GM12878 (cell line): ENCODE measurements around the gene RSF1. TPM values are rescaled to one million over a fixed set of nuclear protein-coding genes. Genes with fewer than 3 reads are reported as not detected.

Experiments
- ASH2L ChIP-seq: fragments of 300-600, 200-600 bp; sonication (generic); IDR thresholded peaks from 2 replicates; pipeline ENCODE4 v1.6.1; 2017; ENCODE audit warnings: low read depth, mild to moderate bottlenecking, borderline replicate concordance
- ATF7 ChIP-seq: fragments of 450-650 bp; IDR thresholded peaks from 2 replicates; pipeline ENCODE4 v1.6.1; 2016; ENCODE audit warnings: low read depth, mild to moderate bottlenecking
- CBX3 ChIP-seq: fragments of 200-600 bp; sonication (generic); IDR thresholded peaks from 2 replicates; pipeline ENCODE4 v1.6.1; 2016; ENCODE audit warnings: low read depth, borderline replicate concordance
- CEBPB ChIP-seq, 2 experiments: fragments of 150-350 bp in 1 of 2; IDR thresholded peaks; 2 replicates each; pipeline ENCODE4 v1.6.1; 2012 to 2014; ENCODE audit warnings: low read depth in 2 of 2, low read length in 2 of 2, borderline replicate concordance in 1 of 2, inconsistent platforms in 1 of 2
- CHD2 ChIP-seq: IDR thresholded peaks from 2 replicates; pipeline ENCODE4 v1.6.1; 2011; ENCODE audit warnings: low read depth, low read length, improper control_type of control experiment, borderline replicate concordance
- CREB1 ChIP-seq: IDR thresholded peaks from 2 replicates; pipeline ENCODE4 v1.6.1; 2012; ENCODE audit warnings: low read depth, mild to moderate bottlenecking, inconsistent platforms
- EGR1 ChIP-seq, 2 experiments: IDR thresholded peaks; 1 replicate in 1 of 2; 2 replicates in 1 of 2; pipeline ENCODE4 v1.6.1; 2011 to 2012; ENCODE audit warnings: low read depth in 2 of 2, low read length in 2 of 2, borderline replicate concordance in 1 of 2, mild to moderate bottlenecking in 1 of 2, moderate library complexity in 1 of 2
- GABPA ChIP-seq: IDR thresholded peaks from 2 replicates; pipeline ENCODE4 v1.6.1; 2014; ENCODE audit warnings: antibody characterized with exemption, low read depth, mild to moderate bottlenecking, inconsistent platforms
- IKZF1 ChIP-seq: fragments of 450-650 bp; conservative IDR thresholded peaks from 2 replicates; pipeline ENCODE4 v1.6.1; 2017; ENCODE audit warnings: antibody characterized with exemption, mild to moderate bottlenecking
- IRF4 ChIP-seq: IDR thresholded peaks from 2 replicates; pipeline ENCODE4 v1.6.1; 2011; ENCODE audit warnings: low read depth, low read length
- MTA2 ChIP-seq: fragments of 450-650 bp; IDR thresholded peaks from 2 replicates; pipeline ENCODE4 v1.6.1; 2016; ENCODE audit warnings: low read depth, mild to moderate bottlenecking, moderate library complexity
- MYB ChIP-seq: fragments of 150-350 bp; IDR thresholded peaks from 2 replicates; pipeline ENCODE4 v1.6.1; 2014; ENCODE audit warnings: mild to moderate bottlenecking, low read depth, low read length, borderline replicate concordance
- MYC ChIP-seq: IDR thresholded peaks from 2 replicates; pipeline ENCODE4 v1.6.1; 2011; ENCODE audit warnings: mild to moderate bottlenecking, low read length, moderate library complexity, inconsistent platforms; ENCODE audit not compliant: insufficient read depth, insufficient replicate concordance, insufficient read length, severe bottlenecking
- NR2C2 ChIP-seq: IDR thresholded peaks from 2 replicates; pipeline ENCODE4 v1.6.1; 2011; ENCODE audit warnings: borderline replicate concordance, low read depth; ENCODE audit not compliant: control insufficient read depth, insufficient read length
- POLR2AphosphoS2 ChIP-seq: IDR thresholded peaks from 2 replicates; pipeline ENCODE4 v1.6.1; 2011; ENCODE audit warnings: low read depth, mild to moderate bottlenecking, low read length, improper control_type of control experiment, moderate library complexity
- RCOR1 ChIP-seq: conservative IDR thresholded peaks from 2 replicates; pipeline ENCODE4 v1.6.1; 2012; ENCODE audit warnings: low read depth, low read length, improper control_type of control experiment
- SMAD5 ChIP-seq: IDR thresholded peaks from 2 replicates; pipeline ENCODE4 v1.6.1; 2016; ENCODE audit warnings: antibody characterized with exemption, low read depth
- SP1 ChIP-seq: IDR thresholded peaks from one replicate; pipeline ENCODE4 v1.6.1; 2011; ENCODE audit warnings: low read depth, low read length
- SREBF2 ChIP-seq: IDR thresholded peaks from 2 replicates; pipeline ENCODE4 v1.6.1; 2012; ENCODE audit warnings: mild to moderate bottlenecking, low read length
- polyA plus RNA-seq, 11 experiments: library from polyadenylated mRNA; depleted of rRNA in 4 of 11; unstranded in 6 of 11; stranded (reverse) in 5 of 11; fragments of >200 nt; fragmentation: Nextera tagmentation in 4 of 11; fragmentation: Illumina TruSeq in 1 of 11; extraction: Ambion mirVana in 4 of 11; extraction: Trizol in 1 of 11; gene quantifications; 1 replicate in 1 of 11; 2 replicates in 10 of 11; pipeline versions ENCODE4 v1.2.1 to v1.2.3, GENCODE V29; 2011 to 2016; ENCODE audit warnings: inconsistent platforms in 2 of 11, missing spikeins in 2 of 11, low read depth in 1 of 11
- total RNA-seq, 4 experiments: library from RNA; depleted of rRNA in 3 of 4; stranded (reverse); fragments of >200 nt in 3 of 4; fragmentation: Illumina TruSeq in 1 of 4; extraction: Trizol in 1 of 4; gene quantifications; 2 replicates each; pipeline versions ENCODE4 v1.2.1 to v1.2.3, GENCODE V29; 2013 to 2021
- TF ChIP-seq, protein P1 (sequence below), 3 experiments: IDR thresholded peaks in 2 of 3; conservative IDR thresholded peaks in 1 of 3; 2 replicates each; pipeline ENCODE4 v1.5.1; 2011; ENCODE audit warnings: low read depth in 3 of 3, low read length in 3 of 3, mild to moderate bottlenecking in 3 of 3, control low read depth in 2 of 3, moderate library complexity in 2 of 3, inconsistent platforms in 1 of 3, mixed read lengths in 1 of 3; ENCODE audit not compliant: control insufficient read depth in 2 of 3, insufficient read depth in 1 of 3; ENCODE audit errors: extremely low read depth in 1 of 3
- TF ChIP-seq, protein P2 (sequence below): fragments of 450-650 bp; IDR thresholded peaks from 2 replicates; pipeline ENCODE4 v1.6.1; 2017; ENCODE audit warnings: low read depth, mild to moderate bottlenecking, moderate library complexity
- TF ChIP-seq, protein P3 (sequence below): fragments of 450-650 bp; IDR thresholded peaks from 2 replicates; pipeline ENCODE4 v1.6.1; 2018; ENCODE audit warnings: mild to moderate bottlenecking, low read depth, moderate library complexity; ENCODE audit not compliant: partially characterized antibody

The RSF1 gene
- total and polyA plus RNA-seq, 10 of the 15 experiments (the other 5 are each of a cell fraction or from before 2014, with no cell fraction given): 9.0 to 45.3 (median 30.0) TPM

DNA sequence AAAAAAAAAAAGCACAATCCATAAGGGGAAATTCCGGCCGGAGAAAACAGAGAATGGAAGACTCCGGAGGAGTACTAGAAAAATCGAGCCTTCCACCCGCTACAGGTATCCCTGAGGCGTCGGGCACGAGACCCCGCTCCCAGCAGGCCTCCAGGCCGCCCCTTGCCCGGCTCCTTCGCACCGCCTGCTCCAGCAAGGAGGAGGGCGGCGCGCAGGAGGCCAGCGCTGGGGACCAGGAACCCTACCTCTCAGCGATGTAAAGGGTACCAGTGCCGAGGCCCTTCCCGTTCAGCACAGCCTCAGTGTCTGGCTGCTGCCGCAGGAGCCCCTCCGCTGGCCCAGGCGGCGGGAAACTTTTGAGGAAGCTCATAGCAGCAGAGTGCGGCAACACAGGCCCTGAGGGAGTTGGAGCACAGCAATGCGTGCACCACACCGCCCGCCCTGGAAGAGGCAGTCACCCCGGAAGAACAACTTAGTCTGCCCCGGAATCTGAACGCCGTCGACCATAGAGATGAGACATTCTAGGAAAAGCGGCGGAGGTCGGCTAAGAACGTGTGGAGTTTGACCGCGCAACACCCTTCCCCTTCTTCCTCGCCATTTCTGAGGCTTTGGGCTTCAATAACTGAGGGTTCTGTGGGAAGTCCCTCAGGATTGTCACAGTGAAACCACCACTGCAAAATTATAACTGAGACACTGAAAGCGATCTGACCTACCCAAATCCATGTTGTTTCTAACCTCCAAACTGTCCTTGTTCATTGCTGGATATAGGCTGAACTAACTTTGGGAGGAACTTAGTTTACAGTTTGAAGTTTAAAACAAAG lies 183.0 kb downstream of the RSF1 start, which contains the start of gene CLNS1A (continued):
- TF ChIP-seq CHD2 (peak; percentile 56), MTA2 (peak; percentile 89), SP1 (peak; percentile 50), CREB1 (peak; percentile 71), RCOR1 (no peak), NR2C2 (peak; percentile 92), CBX3 (no peak), ASH2L (no peak), CEBPB (IDR thresholded peaks at IDR 0.05; ENCODE audit: borderline replicate concordance in 1 of 2, low read depth in 2 of 2, low read length in 2 of 2) (no peak), POLR2AphosphoS2 (peak; percentile 62; the same call in 1 of the 2 replicates), IKZF1 (peak; percentile 93), EGR1 (IDR thresholded peaks at IDR 0.05; ENCODE audit: borderline replicate concordance in 1 of 2, low read depth in 2 of 2, low read length in 2 of 2) (peak in 1 of 2 experiments; percentile 64; a peak in 1 of 3 replicates), GABPA (peak; percentile 99), MYC (peak; percentile 70), MYB (no peak), IRF4 (no peak), ATF7 (peak; percentile 51; the same call in 1 of the 2 replicates), SMAD5 (peak; percentile 89; the same call in 1 of the 2 replicates), SREBF2 (peak; percentile 58; the same call in 1 of the 2 replicates)
- TF ChIP-seq, protein P1, sequence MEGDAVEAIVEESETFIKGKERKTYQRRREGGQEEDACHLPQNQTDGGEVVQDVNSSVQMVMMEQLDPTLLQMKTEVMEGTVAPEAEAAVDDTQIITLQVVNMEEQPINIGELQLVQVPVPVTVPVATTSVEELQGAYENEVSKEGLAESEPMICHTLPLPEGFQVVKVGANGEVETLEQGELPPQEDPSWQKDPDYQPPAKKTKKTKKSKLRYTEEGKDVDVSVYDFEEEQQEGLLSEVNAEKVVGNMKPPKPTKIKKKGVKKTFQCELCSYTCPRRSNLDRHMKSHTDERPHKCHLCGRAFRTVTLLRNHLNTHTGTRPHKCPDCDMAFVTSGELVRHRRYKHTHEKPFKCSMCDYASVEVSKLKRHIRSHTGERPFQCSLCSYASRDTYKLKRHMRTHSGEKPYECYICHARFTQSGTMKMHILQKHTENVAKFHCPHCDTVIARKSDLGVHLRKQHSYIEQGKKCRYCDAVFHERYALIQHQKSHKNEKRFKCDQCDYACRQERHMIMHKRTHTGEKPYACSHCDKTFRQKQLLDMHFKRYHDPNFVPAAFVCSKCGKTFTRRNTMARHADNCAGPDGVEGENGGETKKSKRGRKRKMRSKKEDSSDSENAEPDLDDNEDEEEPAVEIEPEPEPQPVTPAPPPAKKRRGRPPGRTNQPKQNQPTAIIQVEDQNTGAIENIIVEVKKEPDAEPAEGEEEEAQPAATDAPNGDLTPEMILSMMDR (IDR thresholded peaks at IDR 0.05 in 2 of 3, conservative IDR thresholded peaks at IDR 0.05 in 1 of 3; ENCODE audit: control insufficient read depth in 2 of 3, extremely low read depth in 1 of 3, insufficient read depth in 1 of 3, low read depth in 3 of 3, low read length in 3 of 3): no peak
- TF ChIP-seq, protein P2, sequence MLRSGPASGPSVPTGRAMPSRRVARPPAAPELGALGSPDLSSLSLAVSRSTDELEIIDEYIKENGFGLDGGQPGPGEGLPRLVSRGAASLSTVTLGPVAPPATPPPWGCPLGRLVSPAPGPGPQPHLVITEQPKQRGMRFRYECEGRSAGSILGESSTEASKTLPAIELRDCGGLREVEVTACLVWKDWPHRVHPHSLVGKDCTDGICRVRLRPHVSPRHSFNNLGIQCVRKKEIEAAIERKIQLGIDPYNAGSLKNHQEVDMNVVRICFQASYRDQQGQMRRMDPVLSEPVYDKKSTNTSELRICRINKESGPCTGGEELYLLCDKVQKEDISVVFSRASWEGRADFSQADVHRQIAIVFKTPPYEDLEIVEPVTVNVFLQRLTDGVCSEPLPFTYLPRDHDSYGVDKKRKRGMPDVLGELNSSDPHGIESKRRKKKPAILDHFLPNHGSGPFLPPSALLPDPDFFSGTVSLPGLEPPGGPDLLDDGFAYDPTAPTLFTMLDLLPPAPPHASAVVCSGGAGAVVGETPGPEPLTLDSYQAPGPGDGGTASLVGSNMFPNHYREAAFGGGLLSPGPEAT: peak; percentile 84
- TF ChIP-seq, protein P3, sequence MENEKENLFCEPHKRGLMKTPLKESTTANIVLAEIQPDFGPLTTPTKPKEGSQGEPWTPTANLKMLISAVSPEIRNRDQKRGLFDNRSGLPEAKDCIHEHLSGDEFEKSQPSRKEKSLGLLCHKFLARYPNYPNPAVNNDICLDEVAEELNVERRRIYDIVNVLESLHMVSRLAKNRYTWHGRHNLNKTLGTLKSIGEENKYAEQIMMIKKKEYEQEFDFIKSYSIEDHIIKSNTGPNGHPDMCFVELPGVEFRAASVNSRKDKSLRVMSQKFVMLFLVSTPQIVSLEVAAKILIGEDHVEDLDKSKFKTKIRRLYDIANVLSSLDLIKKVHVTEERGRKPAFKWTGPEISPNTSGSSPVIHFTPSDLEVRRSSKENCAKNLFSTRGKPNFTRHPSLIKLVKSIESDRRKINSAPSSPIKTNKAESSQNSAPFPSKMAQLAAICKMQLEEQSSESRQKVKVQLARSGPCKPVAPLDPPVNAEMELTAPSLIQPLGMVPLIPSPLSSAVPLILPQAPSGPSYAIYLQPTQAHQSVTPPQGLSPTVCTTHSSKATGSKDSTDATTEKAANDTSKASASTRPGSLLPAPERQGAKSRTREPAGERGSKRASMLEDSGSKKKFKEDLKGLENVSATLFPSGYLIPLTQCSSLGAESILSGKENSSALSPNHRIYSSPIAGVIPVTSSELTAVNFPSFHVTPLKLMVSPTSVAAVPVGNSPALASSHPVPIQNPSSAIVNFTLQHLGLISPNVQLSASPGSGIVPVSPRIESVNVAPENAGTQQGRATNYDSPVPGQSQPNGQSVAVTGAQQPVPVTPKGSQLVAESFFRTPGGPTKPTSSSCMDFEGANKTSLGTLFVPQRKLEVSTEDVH: peak; percentile 88
